KMS-11 (cell line): ENCODE measurements around the gene SH2D1A.

Source experiments
- H2AFZ ChIP-seq: fragments of 200-600 bp; sonication (generic); 2 replicates; pipeline ENCODE4 v1.6.1; 2016; ENCODE audit warnings: antibody characterized with exemption, mixed run types, low read depth
- H3K27ac ChIP-seq: fragments of 200-600 bp; sonication (generic); 2 replicates; pipeline ENCODE4 v1.6.1; 2016; ENCODE audit warnings: mild to moderate bottlenecking, mixed run types
- H3K27me3 ChIP-seq: fragments of 200-600 bp; sonication (generic); 2 replicates; pipeline ENCODE4 v1.6.1; 2017; ENCODE audit warnings: mild to moderate bottlenecking, low read depth, mixed run types, moderate library complexity; ENCODE audit not compliant: insufficient read depth
- H3K36me3 ChIP-seq: fragments of 200-600 bp; sonication (generic); 2 replicates; pipeline ENCODE4 v1.6.1; 2017; ENCODE audit warnings: mild to moderate bottlenecking, mixed run types; ENCODE audit not compliant: insufficient read depth
- H3K4me1 ChIP-seq: fragments of 200-600 bp; sonication (generic); 2 replicates; pipeline ENCODE4 v1.6.1; 2016; ENCODE audit warnings: mild to moderate bottlenecking, low read depth, mixed run types; ENCODE audit not compliant: poor library complexity, severe bottlenecking
- H3K4me2 ChIP-seq: fragments of 200-600 bp; sonication (generic); 2 replicates; pipeline ENCODE4 v1.7.0; 2016; ENCODE audit warnings: mild to moderate bottlenecking, mixed run types
- H3K4me3 ChIP-seq: fragments of 200-600 bp; sonication (generic); IDR thresholded peaks from 2 replicates; pipeline ENCODE4 v1.6.1; 2017; ENCODE audit warnings: low read depth, low read length, mixed read lengths; ENCODE audit not compliant: insufficient read depth
- H3K79me2 ChIP-seq: fragments of 200-600 bp; sonication (generic); 2 replicates; pipeline ENCODE4 v1.6.1; 2016; ENCODE audit warnings: low read depth, mixed run types; ENCODE audit not compliant: insufficient read depth
- H3K9ac ChIP-seq: fragments of 200-600 bp; sonication (generic); 2 replicates; pipeline ENCODE4 v1.6.1; 2016; ENCODE audit warnings: mild to moderate bottlenecking, mixed run types
- H4K20me1 ChIP-seq: fragments of 200-600 bp; sonication (generic); 2 replicates; pipeline ENCODE4 v1.6.1; 2016; ENCODE audit warnings: mild to moderate bottlenecking, mixed run types; ENCODE audit not compliant: insufficient read depth
- CTCF ChIP-seq: fragments of 200-600 bp; sonication (generic); conservative IDR thresholded peaks from 2 replicates; pipeline ENCODE4 v1.6.1; 2017; ENCODE audit warnings: low read depth, mild to moderate bottlenecking, antibody characterized with exemption, low read length, moderate library complexity, mixed read lengths

The SH2D1A gene

DNA sequence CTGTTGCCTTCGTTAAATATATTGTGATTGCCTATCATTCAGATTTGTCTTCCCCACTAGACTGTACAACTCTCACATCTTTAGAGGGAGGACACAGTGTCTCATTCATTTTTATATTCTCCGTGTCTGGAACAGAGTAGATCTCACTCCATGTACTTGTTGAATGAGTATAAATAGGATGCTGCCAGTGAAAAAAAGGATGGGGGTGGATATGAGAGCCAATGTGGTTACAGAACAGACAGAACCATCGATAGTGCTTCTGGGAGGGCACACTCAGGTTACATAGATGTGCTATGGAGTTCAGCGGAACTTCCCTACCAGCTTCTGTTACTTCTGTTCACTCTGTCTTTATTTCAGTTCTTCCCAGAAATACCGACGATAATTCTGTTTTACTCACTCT is 66.9 kb downstream of the SH2D1A start:
- H3K4me3 ChIP-seq, result no peak overlapping the region
- H3K27me3 ChIP-seq, result no peaks in the 10 kb centered on the region
- no peak for TF ChIP-seq CTCF
- no peaks in the 10 kb centered on the region for H4K20me1 ChIP-seq
- H3K36me3 ChIP-seq, result no peaks in the 10 kb centered on the region
- no peak overlapping the region for H2AFZ ChIP-seq
- H3K4me1 ChIP-seq, result no peaks in the 10 kb centered on the region
- H3K27ac ChIP-seq, result no peak overlapping the region
- H3K9ac ChIP-seq, result no peak overlapping the region
- no peak overlapping the region for H3K4me2 ChIP-seq
- H3K79me2 ChIP-seq, result no peaks in the 10 kb centered on the region

GRCh38 chrX:124414281-124414680 is 67.9 kb downstream of the SH2D1A start:
- no peak for TF ChIP-seq CTCF
- H4K20me1 ChIP-seq, result no peaks in the 10 kb centered on the region
- H3K9ac ChIP-seq, result no peak overlapping the region
- H3K4me2 ChIP-seq, result no peak overlapping the region
- no peak overlapping the region for H2AFZ ChIP-seq
- no peak overlapping the region for H3K4me3 ChIP-seq
- no peaks in the 10 kb centered on the region for H3K36me3 ChIP-seq
- no peak overlapping the region for H3K27ac ChIP-seq
- H3K4me1 ChIP-seq, result no peaks in the 10 kb centered on the region
- no peaks in the 10 kb centered on the region for H3K79me2 ChIP-seq
- no peaks in the 10 kb centered on the region for H3K27me3 ChIP-seq

GRCh38 chrX:124415115-124415800 is 68.9 kb downstream of the SH2D1A start:
- H3K9ac ChIP-seq, result no peak overlapping the region
- no peak overlapping the region for H2AFZ ChIP-seq
- no peaks in the 10 kb centered on the region for H3K27me3 ChIP-seq
- TF ChIP-seq CTCF, result no peak
- no peaks in the 10 kb centered on the region for H3K4me1 ChIP-seq
- H4K20me1 ChIP-seq, result no peaks in the 10 kb centered on the region
- no peaks in the 10 kb centered on the region for H3K79me2 ChIP-seq
- no peak overlapping the region for H3K4me2 ChIP-seq
- no peaks in the 10 kb centered on the region for H3K36me3 ChIP-seq
- H3K4me3 ChIP-seq, result no peak overlapping the region
- H3K27ac ChIP-seq, result no peak overlapping the region

- H3K4me1 ChIP-seq, result no peaks in the 10 kb centered on the region
- H3K27ac ChIP-seq, result no peak overlapping the region
- H3K4me3 ChIP-seq, result no peak overlapping the region
- no peaks in the 10 kb centered on the region for H3K36me3 ChIP-seq
- no peaks in the 10 kb centered on the region for H4K20me1 ChIP-seq
- no peak overlapping the region for H3K9ac ChIP-seq
- H2AFZ ChIP-seq, result no peak overlapping the region
- H3K4me2 ChIP-seq, result no peak overlapping the region
- no peak for TF ChIP-seq CTCF
- H3K79me2 ChIP-seq, result no peaks in the 10 kb centered on the region
- H3K27me3 ChIP-seq, result no peaks in the 10 kb centered on the region
Measured at GRCh38 chrX:124421898-124422655, 75.7 kb downstream of the SH2D1A start.
